HepG2 (cell line): Measurements from ENCODE around the gene FGD5. TPM values are rescaled to one million over a fixed set of nuclear protein-coding genes. Genes with fewer than 3 reads are reported as not detected.

Source experiments
- ATAC-seq: fragments of 200-7000 bp; cut with Tn5 transposase; 3 replicates; pipeline ENCODE4 v1.9.1; 2020; ENCODE audit warnings: mild to moderate bottlenecking, moderate library complexity
- BruUV-seq: library from RNA; stranded (reverse); fragments of 400-500 nt; replicated peaks from 2 replicates; lab custom pipeline; 2021; lab: Mats Ljungman, UMichigan
- CTCF ChIA-PET: fragments of 300-600 bp; formaldehyde crosslinking; extraction: SDS; loops from one replicate; lab custom pipeline; 2021; ENCODE audit warnings: low total read pairs, inconsistent platforms, low intra/inter-chr PET ratio; lab: Yijun Ruan, JAX
- POLR2A ChIA-PET: fragments of 350-600 bp; sonication (Branson Sonifier 250); formaldehyde crosslinking; loops from one replicate; lab custom pipeline; 2020; ENCODE audit warnings: antibody characterized with exemption, inconsistent platforms; lab: Yijun Ruan, JAX
- DNase-seq: peaks from one replicate; pipeline ENCODE4 v3.0.0-alpha.2; 2015; ENCODE audit warnings: low spot score
- FAIRE-seq: peaks from 3 replicates; lab custom pipeline; 2011; peaks lifted over from hg19 to GRCh38; lab: Jason Lieb, UNC
- H2AFZ ChIP-seq: one replicate; pipeline ENCODE4 v1.6.1; 2011; ENCODE audit warnings: low read length, inconsistent platforms
- H3K27ac ChIP-seq: fragments of 300-600 bp; 3 replicates; pipeline ENCODE4 v1.8.0; 2011; ENCODE audit warnings: mixed run types, mild to moderate bottlenecking, mixed read lengths, low read length, inconsistent platforms; ENCODE audit not compliant: insufficient read depth; ENCODE audit errors: extremely low read length
- H3K27me3 ChIP-seq, 2 experiments: fragments of 200-600 bp in 1 of 2; 2 replicates in 1 of 2; 3 replicates in 1 of 2; pipeline versions ENCODE4 v1.6.0 to v1.8.0; 2011; ENCODE audit warnings: low read length in 2 of 2, mild to moderate bottlenecking in 2 of 2, moderate library complexity in 2 of 2, inconsistent platforms in 1 of 2; ENCODE audit not compliant: insufficient read depth in 2 of 2, control insufficient read depth in 1 of 2
- H3K36me3 ChIP-seq, 2 experiments: fragments of 200-600 bp in 1 of 2; replicated peaks in 1 of 2; 2 replicates in 1 of 2; 3 replicates in 1 of 2; pipeline versions ENCODE4 v1.5.1 to v1.8.0; 2011; ENCODE audit warnings: low read length in 2 of 2, inconsistent platforms in 1 of 2; ENCODE audit not compliant: insufficient read depth in 2 of 2, control insufficient read depth in 1 of 2
- H3K4me1 ChIP-seq: 2 replicates; pipeline ENCODE4 v1.5.1; 2012; ENCODE audit warnings: low read length, inconsistent platforms; ENCODE audit not compliant: insufficient read depth
- H3K4me2 ChIP-seq: 2 replicates; pipeline ENCODE4 v1.6.0; 2011; ENCODE audit warnings: low read depth, low read length, inconsistent platforms
- H3K4me3 ChIP-seq, 3 experiments: fragments of 200-600 bp in 1 of 3; sonication (generic), shearing (Covaris generic) in 1 of 3; replicated peaks in 1 of 3; 2 replicates each; pipeline ENCODE4 v1.5.1; 2011 to 2016; ENCODE audit warnings: low read length in 3 of 3, inconsistent platforms in 2 of 3, low read depth in 2 of 3, mild to moderate bottlenecking in 2 of 3, control low read depth in 1 of 3, mixed read lengths in 1 of 3; ENCODE audit not compliant: insufficient read depth in 1 of 3
- H3K79me2 ChIP-seq: one replicate; pipeline ENCODE4 v1.6.1; 2011; ENCODE audit warnings: low read length, inconsistent platforms; ENCODE audit not compliant: insufficient read depth
- H3K9ac ChIP-seq: 2 replicates; pipeline ENCODE4 v1.6.0; 2011; ENCODE audit warnings: mild to moderate bottlenecking, low read depth, low read length, inconsistent platforms; ENCODE audit not compliant: insufficient read depth
- H3K9me3 ChIP-seq: 2 replicates; pipeline ENCODE4 v1.5.1; 2012; ENCODE audit warnings: mild to moderate bottlenecking, low read length
- H4K20me1 ChIP-seq: 2 replicates; pipeline ENCODE4 v1.6.0; 2011; ENCODE audit warnings: inconsistent platforms, mild to moderate bottlenecking, low read length, moderate library complexity; ENCODE audit not compliant: insufficient read depth
- CERS6 ChIP-seq: sonication (generic); formaldehyde crosslinking; IDR thresholded peaks from 2 replicates; pipeline ENCODE4 v1.5.0; 2020; ENCODE audit warnings: missing genetic modification reagents
- EEA1 ChIP-seq: sonication (generic); formaldehyde crosslinking; IDR thresholded peaks from 2 replicates; pipeline ENCODE4 v1.5.1; 2020; ENCODE audit warnings: mild to moderate bottlenecking, missing genetic modification reagents, borderline replicate concordance
- IKZF5 ChIP-seq: IDR thresholded peaks from 2 replicates; pipeline ENCODE4 v1.6.1; 2018; ENCODE audit warnings: missing genetic modification reagents, mild to moderate bottlenecking, missing compliant biosample characterization
- POLR2A ChIP-seq, 2 experiments: IDR thresholded peaks; 2 replicates each; pipeline ENCODE4 v1.6.1; 2011; ENCODE audit warnings: low read depth in 2 of 2, low read length in 2 of 2, mild to moderate bottlenecking in 1 of 2, moderate library complexity in 1 of 2; ENCODE audit not compliant: insufficient read depth in 1 of 2
- SMAD9 ChIP-seq: sonication (generic); formaldehyde crosslinking; IDR thresholded peaks from 2 replicates; pipeline ENCODE4 v1.5.1; 2020; ENCODE audit warnings: mild to moderate bottlenecking, missing genetic modification reagents
- UBTF ChIP-seq: sonication (generic); formaldehyde crosslinking; IDR thresholded peaks from 2 replicates; pipeline ENCODE4 v1.4.0; 2020; ENCODE audit warnings: mild to moderate bottlenecking, missing genetic modification reagents
- ZNF121 ChIP-seq: sonication (generic); formaldehyde crosslinking; IDR thresholded peaks from 2 replicates; pipeline ENCODE4 v1.5.0; 2020; ENCODE audit warnings: mild to moderate bottlenecking, missing genetic modification reagents
- ZNF629 ChIP-seq: sonication (generic); formaldehyde crosslinking; conservative IDR thresholded peaks from 2 replicates; pipeline ENCODE4 v1.5.0; 2020; ENCODE audit warnings: missing genetic modification reagents
- WGBS: methylation state at CpG from one replicate; pipeline ENCODE4 v1.1.6; 2017; ENCODE audit warnings: low lambda C conversion rate; 5-methylcytosine and 5-hydroxymethylcytosine counted together
- in situ Hi-C: cut with HindIII; loops from 2 replicates; pipeline ENCODE4 v1.10.0; 2017; ENCODE audit warnings: low pct_unique_long_range_greater_than_20kb; ENCODE audit not compliant: extremely low pct_ligation_motif_present
- intact Hi-C: fragments of 100-400 bp; cut with micrococcal nuclease; formaldehyde crosslinking; loops from one replicate; pipeline ENCODE4 v1.10.0; 2022; ENCODE audit not compliant: unreplicated experiment
- polyA plus RNA-seq, 8 experiments: library from polyadenylated mRNA; depleted of rRNA in 3 of 8; stranded (reverse) in 7 of 8; unstranded in 1 of 8; fragments of >200 nt; fragmentation: Illumina TruSeq in 4 of 8; extraction: Trizol in 4 of 8; gene quantifications; 2 replicates each; pipeline versions ENCODE4 v1.2.1 to v1.2.3, GENCODE V29; 2011 to 2016; ENCODE audit warnings: low read depth in 4 of 8, missing spikeins in 1 of 8, mixed read lengths in 1 of 8; ENCODE audit not compliant: insufficient read depth in 1 of 8
- total RNA-seq, 5 experiments: library from RNA; depleted of rRNA; stranded (reverse); fragments of >200 nt; fragmentation: Illumina TruSeq; extraction: Trizol; gene quantifications; 2 replicates each; pipeline ENCODE4 v1.2.3, GENCODE V29; 2016; ENCODE audit warnings: low read depth in 1 of 5

Gene FGD5
- total and polyA plus RNA-seq, 2 of the 13 experiments (the other 11 are each of a cell fraction or from before 2014, with no cell fraction given), result 0.17 TPM; not detected in 1

- intact Hi-C loops, result no loop called here
- H3K79me2 ChIP-seq, result no peaks in the 10 kb centered on the region
- no peak for TF ChIP-seq UBTF (CRISPR knock-in tag)
- TF ChIP-seq ZNF629 (CRISPR knock-in tag), result no peak
- no peak for TF ChIP-seq SMAD9 (CRISPR knock-in tag)
- no peak for TF ChIP-seq EEA1
- TF ChIP-seq ZNF121 (CRISPR knock-in tag), result no peak
- TF ChIP-seq IKZF5, result no peak
- TF ChIP-seq CERS6, result no peak
- no peak for TF ChIP-seq POLR2A (IDR thresholded peaks at IDR 0.05; ENCODE audit: insufficient read depth in 1 of 2, low read depth in 2 of 2, low read length in 2 of 2)
- FAIRE-seq, result no peak
- ATAC-seq, result no peak
- POLR2A ChIA-PET, result no interaction called here
- no peak overlapping the region for H3K4me3 ChIP-seq
- CTCF ChIA-PET, result no interaction called here
- no peaks in the 10 kb centered on the region for H3K4me1 ChIP-seq
- H3K36me3 ChIP-seq, result no peaks in the 10 kb centered on the region
- H3K27ac ChIP-seq, result no peak overlapping the region
- in situ Hi-C loops, result no loop called here
- H3K9ac ChIP-seq, result no peak overlapping the region
- peaks cover 5 to 59% of the 10 kb centered on the region in 2 experiments; a peak in 3 of 5 replicates for H3K27me3 ChIP-seq
- no peak overlapping the region for H2AFZ ChIP-seq
- no TSS peak for BruUV-seq
- no peaks in the 10 kb centered on the region for H3K9me3 ChIP-seq
- H3K4me2 ChIP-seq, result no peak overlapping the region
- 37% methylated on average over 11 of the region's 16 CpGs for WGBS
- no peaks in the 10 kb centered on the region for H4K20me1 ChIP-seq
- DNase-seq, result no peak
Measured at GRCh38 chr3:14772533-14773138, 46.1 kb upstream of the FGD5 start.
